Neural cell (in vitro differentiated cells): ENCODE results near the gene TIGD3. TPM values are rescaled to one million over a fixed set of nuclear protein-coding genes. Genes with fewer than 3 reads are reported as not detected.

ENCODE experiments used
- H2AFZ ChIP-seq: fragments of 200-600, 300-800 bp; sonication (generic), shearing (Covaris generic); 2 replicates; pipeline ENCODE4 v1.6.0; 2014; ENCODE audit warnings: low read depth, mild to moderate bottlenecking, antibody characterized with exemption, low read length, moderate library complexity
- H3F3A ChIP-seq: fragments of 200-600 bp; shearing (Covaris generic); 2 replicates; pipeline ENCODE4 v1.6.1; 2016; ENCODE audit warnings: mild to moderate bottlenecking, moderate library complexity, mixed read lengths, antibody characterized with exemption, low read length; ENCODE audit not compliant: insufficient read depth, poor library complexity, severe bottlenecking
- H3K27ac ChIP-seq: fragments of 200-600, 300-800 bp; sonication (generic), shearing (Covaris generic); 2 replicates; pipeline ENCODE4 v1.5.1; 2014; ENCODE audit warnings: mild to moderate bottlenecking, low read length, moderate library complexity
- H3K27me3 ChIP-seq: fragments of 300-800, 200-600 bp; sonication (generic), shearing (Covaris generic); 2 replicates; pipeline ENCODE4 v1.6.0; 2014; ENCODE audit warnings: mild to moderate bottlenecking, low read depth, low read length, moderate library complexity; ENCODE audit not compliant: insufficient read depth
- H3K36me3 ChIP-seq: fragments of 300-800, 200-600 bp; sonication (generic), shearing (Covaris generic); 2 replicates; pipeline ENCODE4 v1.5.1; 2014; ENCODE audit warnings: mild to moderate bottlenecking, antibody characterized with exemption, low read length, moderate library complexity; ENCODE audit not compliant: insufficient read depth
- H3K4me2 ChIP-seq: fragments of 300-800, 200-600 bp; sonication (generic), shearing (Covaris generic); 2 replicates; pipeline ENCODE4 v1.6.0; 2014; ENCODE audit warnings: mild to moderate bottlenecking, low read length
- H3K4me3 ChIP-seq: fragments of 300-800, 200-600 bp; sonication (generic), shearing (Covaris generic); 2 replicates; pipeline ENCODE4 v1.5.1; 2014; ENCODE audit warnings: mild to moderate bottlenecking, low read length, moderate library complexity
- H3K79me2 ChIP-seq: fragments of 200-600 bp; shearing (Covaris generic); replicated peaks from 2 replicates; pipeline ENCODE4 v1.6.0; 2014; ENCODE audit warnings: mild to moderate bottlenecking, low read length, moderate library complexity; ENCODE audit not compliant: insufficient read depth
- H3K9ac ChIP-seq: fragments of 300-800, 200-600 bp; sonication (generic), shearing (Covaris generic); 2 replicates; pipeline ENCODE4 v1.6.1; 2016; ENCODE audit warnings: mild to moderate bottlenecking, low read length, mixed read lengths
- H3K9me2 ChIP-seq: fragments of 200-600 bp; shearing (Covaris generic); 2 replicates; pipeline ENCODE4 v1.6.1; 2016; ENCODE audit warnings: mild to moderate bottlenecking, low read length, mixed read lengths; ENCODE audit not compliant: insufficient read depth
- H3K9me3 ChIP-seq: fragments of 200-600, 300-800 bp; sonication (generic), shearing (Covaris generic); 2 replicates; pipeline ENCODE4 v1.6.1; 2016; ENCODE audit warnings: mild to moderate bottlenecking, mixed run types, low read length, moderate library complexity, mixed read lengths
- H4K20me1 ChIP-seq: fragments of 200-600 bp; shearing (Covaris generic); 2 replicates; pipeline ENCODE4 v1.6.1; 2016; ENCODE audit warnings: mild to moderate bottlenecking, mixed run types; ENCODE audit not compliant: insufficient read depth
- CTCF ChIP-seq: fragments of 450-650 bp; IDR thresholded peaks from 2 replicates; pipeline ENCODE4 v1.5.1; 2014; ENCODE audit warnings: antibody characterized with exemption, mild to moderate bottlenecking, moderate library complexity; ENCODE audit not compliant: poor library complexity, severe bottlenecking
- EP300 ChIP-seq: fragments of 450-650 bp; conservative IDR thresholded peaks from 2 replicates; pipeline ENCODE4 v1.6.1; 2014; ENCODE audit warnings: antibody characterized with exemption, mild to moderate bottlenecking, moderate library complexity; ENCODE audit not compliant: poor library complexity, severe bottlenecking
- EZH2 ChIP-seq: fragments of 200-600, 300-800 bp; shearing (Covaris generic), sonication (generic); IDR thresholded peaks from 2 replicates; pipeline ENCODE4 v1.6.1; 2014; ENCODE audit warnings: antibody characterized with exemption, low read length, borderline replicate concordance, mild to moderate bottlenecking; ENCODE audit not compliant: insufficient read depth, poor library complexity, severe bottlenecking
- MXI1 ChIP-seq: fragments of 450-650 bp; conservative IDR thresholded peaks from 2 replicates; pipeline ENCODE4 v1.6.1; 2014; ENCODE audit warnings: antibody characterized with exemption, mild to moderate bottlenecking; ENCODE audit not compliant: poor library complexity, severe bottlenecking
- POLR2AphosphoS5 ChIP-seq: IDR thresholded peaks from 2 replicates; pipeline ENCODE4 v1.6.1; 2012
- RAD21 ChIP-seq: fragments of 450-650 bp; conservative IDR thresholded peaks from 2 replicates; pipeline ENCODE4 v1.6.1; 2014; ENCODE audit warnings: antibody characterized with exemption, mild to moderate bottlenecking, moderate library complexity
- REST ChIP-seq: IDR thresholded peaks from 2 replicates; pipeline ENCODE4 v1.6.1; 2012; ENCODE audit warnings: borderline replicate concordance
- SMC3 ChIP-seq: fragments of 450-650 bp; conservative IDR thresholded peaks from 2 replicates; pipeline ENCODE4 v1.6.1; 2014; ENCODE audit warnings: antibody characterized with exemption, mild to moderate bottlenecking, moderate library complexity; ENCODE audit not compliant: poor library complexity
- TAF1 ChIP-seq: IDR thresholded peaks from 2 replicates; pipeline ENCODE4 v1.6.1; 2012; ENCODE audit warnings: low read depth
- polyA plus RNA-seq: library from polyadenylated mRNA; depleted of rRNA; stranded (reverse); fragments of >200 nt; gene quantifications from 2 replicates; pipeline ENCODE4 v1.2.3, GENCODE V29; 2014

The TIGD3 gene
- polyA plus RNA-seq, 1 donor from 2014 or later: 16.1 TPM

GRCh38 chr11:65392899-65393298 is 38.3 kb downstream of the TIGD3 start:
- H3K79me2 ChIP-seq: no peaks in the 10 kb centered on the region

GRCh38 chr11:65393513-65394079 is 39.0 kb downstream of the TIGD3 start:
- no peaks in the 10 kb centered on the region for H3K9me3 ChIP-seq
- H3F3A ChIP-seq: no peaks in the 10 kb centered on the region
- no peak overlapping the region for H3K4me2 ChIP-seq
- H2AFZ ChIP-seq: no peak overlapping the region
- H3K4me3 ChIP-seq: no peak overlapping the region
- H3K27ac ChIP-seq: no peak overlapping the region
- no peak overlapping the region for H3K9ac ChIP-seq
- H3K27me3 ChIP-seq: no peaks in the 10 kb centered on the region
- H3K36me3 ChIP-seq: no peaks in the 10 kb centered on the region
- no peaks in the 10 kb centered on the region for H3K9me2 ChIP-seq
- no peaks in the 10 kb centered on the region for H4K20me1 ChIP-seq
- no peaks in the 10 kb centered on the region for H3K79me2 ChIP-seq
- no peak for TF ChIP-seq POLR2AphosphoS5
- TF ChIP-seq REST: no peak
- TF ChIP-seq MXI1: no peak
- no peak for TF ChIP-seq EP300
- no peak for TF ChIP-seq CTCF
- TF ChIP-seq RAD21: no peak

More at GRCh38 chr11:65392899-65393298, 38.3 kb downstream of the TIGD3 start:
- Histone ChIP-seq H3K27me3 (no peaks in the 10 kb centered on the region), H3K9me3 (no peaks in the 10 kb centered on the region), H3F3A (no peaks in the 10 kb centered on the region), H4K20me1 (no peaks in the 10 kb centered on the region), H3K4me3 (no peak overlapping the region), H2AFZ (no peak overlapping the region), H3K27ac (no peak overlapping the region), H3K4me2 (no peak overlapping the region), H3K9me2 (no peaks in the 10 kb centered on the region), H3K36me3 (no peaks in the 10 kb centered on the region), H3K9ac (no peak overlapping the region)
- no peak for TF ChIP-seq EZH2
- TF ChIP-seq REST: no peak
- no peak for TF ChIP-seq CTCF
- no peak for TF ChIP-seq MXI1
- TF ChIP-seq SMC3: no peak
- no peak for TF ChIP-seq TAF1
- TF ChIP-seq RAD21: no peak
- no peak for TF ChIP-seq POLR2AphosphoS5
- no peak for TF ChIP-seq EP300
